ENCODE measurements around the gene DEFB121.
"Not testable (repeated sequence)": the region's sequence is repeated elsewhere in the genome, so short reads cannot be mapped to it uniquely, and the experiment has no call there.

The DEFB121 gene, protein sequence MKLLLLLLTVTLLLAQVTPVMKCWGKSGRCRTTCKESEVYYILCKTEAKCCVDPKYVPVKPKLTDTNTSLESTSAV

DNA sequence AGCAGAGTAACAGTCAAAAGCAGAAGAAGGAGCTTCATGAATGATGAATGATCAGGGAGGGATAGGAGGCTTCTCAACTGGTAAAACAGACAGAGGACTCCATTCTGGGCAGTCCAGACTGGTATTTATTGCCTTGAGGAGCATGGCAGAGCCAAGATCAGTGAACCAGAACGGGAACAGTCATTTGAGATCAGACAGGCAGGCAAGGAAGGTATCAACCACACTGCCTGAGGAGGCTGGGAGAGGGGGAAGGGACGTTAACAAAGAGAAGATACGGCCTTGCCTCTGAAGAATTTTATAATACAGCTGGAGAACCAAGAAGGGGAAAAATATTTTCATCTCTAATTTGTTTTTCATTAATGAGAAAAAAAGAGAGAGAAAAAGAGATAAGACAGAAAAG is at the start of gene DEFB121:
Gene DEFB121, minus strand, starts transcription at position 101 of the 400 bp plus-strand sequence. Its CDS starts 63 bp downstream, at position 38.
- DNase-seq (ENCODE audit: extremely low read depth in 1 of 2, low read depth in 1 of 2): no peak

DNA sequence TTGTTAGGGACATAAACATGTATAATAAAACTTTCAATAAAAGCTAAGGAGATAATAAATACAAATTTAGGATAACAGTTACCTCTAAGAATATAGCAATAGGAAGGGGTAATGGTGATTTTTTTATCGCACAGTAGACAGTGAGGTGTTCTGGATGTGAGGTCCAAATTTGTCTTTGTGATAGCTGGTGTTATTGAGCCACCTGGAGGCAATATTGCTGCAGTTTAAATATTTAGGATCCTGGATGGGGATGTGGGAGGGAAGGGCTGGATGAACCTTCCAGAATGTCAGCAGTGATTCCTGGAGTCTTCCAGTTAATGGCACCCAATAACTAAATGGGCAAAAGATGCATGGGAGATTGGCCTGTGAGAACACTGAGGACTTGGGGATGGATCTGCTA is 48.3 kb upstream of the DEFB121 start:
- no peak for DNase-seq (ENCODE audit: extremely low read depth in 1 of 2, low read depth in 1 of 2)

DNA sequence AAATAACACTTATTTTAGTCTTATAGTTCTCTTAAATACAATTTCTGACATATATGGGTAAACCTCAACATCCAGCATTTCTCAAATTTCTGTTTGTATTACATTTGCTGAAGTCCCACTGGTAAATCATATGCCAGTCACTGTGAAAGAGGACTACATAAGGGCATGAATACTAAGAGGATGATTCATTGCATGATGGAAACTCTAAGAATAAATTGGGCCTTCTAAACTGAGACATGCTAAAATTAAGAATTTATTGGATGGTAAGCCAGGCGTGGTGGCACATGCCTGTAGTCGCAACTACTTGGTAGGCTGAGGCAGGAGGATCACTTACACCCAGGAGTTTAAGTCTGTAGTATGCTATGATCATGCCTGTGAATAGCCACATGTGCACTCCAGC is 46.6 kb upstream of the DEFB121 start:
- no peak for DNase-seq (ENCODE audit: extremely low read depth in 1 of 2, low read depth in 1 of 2)

DNA sequence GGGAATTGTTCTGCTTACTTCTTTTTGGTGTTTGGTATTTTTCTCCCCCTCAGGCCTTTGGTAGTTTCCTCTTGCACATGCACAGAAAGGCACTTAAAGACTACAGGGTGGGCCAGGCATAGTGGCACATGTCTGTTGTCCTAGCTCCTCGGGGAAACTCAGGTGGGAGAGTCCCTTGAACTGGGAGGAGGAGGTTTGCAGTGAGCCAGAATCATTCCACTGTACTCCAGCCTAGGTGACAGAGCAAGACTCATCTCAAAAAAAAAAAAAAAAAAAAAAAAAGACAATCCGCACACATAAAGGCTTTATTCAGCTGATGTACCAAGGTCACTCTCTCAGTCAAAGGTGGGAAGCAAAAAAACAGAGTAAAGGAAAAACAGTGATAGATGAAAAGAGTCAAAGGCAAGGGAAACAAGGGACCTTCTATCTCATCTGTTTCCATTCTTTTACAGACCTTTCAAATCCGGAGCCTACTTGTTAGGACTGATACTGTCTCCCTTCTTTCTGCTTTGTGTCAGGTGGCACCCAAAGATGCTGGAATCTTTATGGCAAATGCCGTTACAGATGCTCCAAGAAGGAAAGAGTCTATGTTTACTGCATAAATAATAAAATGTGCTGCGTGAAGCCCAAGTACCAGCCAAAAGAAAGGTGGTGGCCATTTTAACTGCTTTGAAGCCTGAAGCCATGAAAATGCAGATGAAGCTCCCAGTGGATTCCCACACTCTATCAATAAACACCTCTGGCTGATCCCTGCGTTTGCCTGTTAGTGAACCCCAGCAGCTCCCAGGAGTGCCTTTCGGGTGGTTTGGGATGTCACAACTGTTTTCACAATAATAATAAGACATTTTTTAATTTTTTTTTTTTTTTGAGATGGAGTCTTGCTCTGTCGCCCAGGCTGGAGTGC is 43.7 kb upstream of the DEFB121 start:
- DNase-seq (ENCODE audit: extremely low read depth in 1 of 2, low read depth in 1 of 2): no peak

DNA sequence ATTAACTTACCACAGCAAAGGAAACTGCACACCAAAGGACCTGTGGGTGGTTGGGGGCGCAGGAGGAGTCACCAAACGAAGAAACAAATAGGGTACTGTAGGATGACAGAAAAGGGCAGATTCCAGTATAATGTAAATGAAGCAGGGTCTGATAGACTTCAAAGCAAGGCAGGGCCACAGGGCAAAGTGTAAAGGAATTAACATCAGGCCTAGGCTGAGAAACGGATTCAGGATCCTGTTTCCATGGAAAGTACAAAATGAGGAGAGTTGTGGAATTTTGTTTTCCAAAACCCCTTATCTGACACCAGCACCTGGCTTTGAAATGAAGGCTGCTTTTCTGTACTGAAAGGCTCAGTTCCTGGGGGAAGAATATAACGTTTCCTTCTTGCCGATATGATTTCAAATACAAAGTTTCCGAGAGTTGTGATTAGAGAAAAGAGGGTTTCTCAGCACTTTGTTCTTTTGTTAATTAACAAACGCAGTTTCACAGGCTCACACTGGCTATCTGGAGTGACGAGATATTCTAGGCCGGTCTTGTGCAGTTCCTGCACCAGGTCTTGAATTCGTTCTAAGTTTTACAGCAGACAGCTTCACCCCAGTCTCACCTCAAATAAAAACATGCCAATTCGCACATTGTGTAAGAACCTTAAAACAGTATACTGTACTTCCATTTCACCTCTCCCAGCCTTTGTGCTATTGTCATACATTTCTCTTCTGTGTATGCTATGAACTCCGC is 40.2 kb upstream of the DEFB121 start:
- DNase-seq (ENCODE audit: extremely low read depth in 1 of 2, low read depth in 1 of 2): no peak

DNA sequence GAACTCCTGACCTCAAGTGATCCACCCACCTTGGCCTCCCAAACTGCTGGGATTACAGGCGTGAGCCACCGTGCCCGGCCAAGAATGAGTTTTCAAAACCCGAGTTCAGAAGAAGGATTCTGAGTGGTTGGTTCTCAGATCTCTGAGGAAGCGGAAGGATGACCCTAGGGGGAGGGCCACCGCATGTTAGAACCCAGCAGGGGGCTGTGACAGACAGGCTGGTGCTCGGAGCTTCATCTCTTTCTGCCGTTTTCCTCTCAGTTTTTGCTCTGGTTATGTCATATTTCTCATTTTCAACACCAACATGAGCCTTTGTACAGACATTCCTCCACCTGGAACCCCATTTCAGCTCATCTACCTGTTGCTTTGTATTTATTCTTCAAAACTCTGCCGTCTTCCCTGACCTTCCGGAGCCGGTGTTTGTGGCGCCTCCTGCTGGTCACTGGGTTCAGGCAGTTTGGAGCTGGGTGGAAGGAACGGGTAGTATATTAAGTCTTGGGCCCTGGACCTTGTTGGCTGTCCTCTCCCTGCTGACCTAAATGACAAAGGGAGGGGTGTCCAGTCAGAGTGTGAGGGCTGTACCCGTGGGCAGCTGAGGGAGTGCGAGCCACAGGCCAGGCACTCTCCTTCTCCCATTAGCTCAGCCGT is 34.1 kb upstream of the DEFB121 start, which contains the start of gene DEFB123:
Gene DEFB123, plus strand, starts transcription at position 621 of the 648 bp plus-strand sequence. CDS start 67 bp downstream, outside the sequence.
- no peak for DNase-seq (ENCODE audit: extremely low read depth in 1 of 2, low read depth in 1 of 2)

DNA sequence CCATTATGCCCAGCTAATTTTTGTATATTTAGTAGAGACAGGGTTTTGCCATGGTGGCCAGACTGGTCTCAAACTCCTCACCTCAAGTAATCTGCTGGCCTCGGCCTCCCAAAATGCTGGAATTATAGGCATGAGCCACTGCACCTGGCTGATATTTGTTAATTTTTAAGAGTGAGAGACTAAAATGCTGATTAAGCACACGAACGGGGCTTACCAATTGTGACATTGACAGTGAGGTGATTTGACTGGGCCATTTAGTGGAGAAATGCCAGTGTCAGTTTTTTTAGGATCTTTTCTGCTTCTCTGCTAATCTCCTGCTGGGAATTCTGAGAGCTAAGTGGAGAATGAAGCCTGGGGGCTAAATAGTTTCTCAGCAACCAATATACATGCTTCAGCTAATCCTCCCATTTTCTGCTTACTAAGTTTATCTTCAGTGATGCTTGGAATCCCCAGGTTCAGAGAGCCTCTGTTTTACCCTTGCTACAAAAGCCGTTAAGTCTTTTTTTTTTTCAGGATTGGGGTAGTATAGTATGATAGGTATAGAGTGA is 24.6 kb upstream of the DEFB121 start:
- DNase-seq (ENCODE audit: extremely low read depth in 1 of 2, low read depth in 1 of 2): no peak

DNA sequence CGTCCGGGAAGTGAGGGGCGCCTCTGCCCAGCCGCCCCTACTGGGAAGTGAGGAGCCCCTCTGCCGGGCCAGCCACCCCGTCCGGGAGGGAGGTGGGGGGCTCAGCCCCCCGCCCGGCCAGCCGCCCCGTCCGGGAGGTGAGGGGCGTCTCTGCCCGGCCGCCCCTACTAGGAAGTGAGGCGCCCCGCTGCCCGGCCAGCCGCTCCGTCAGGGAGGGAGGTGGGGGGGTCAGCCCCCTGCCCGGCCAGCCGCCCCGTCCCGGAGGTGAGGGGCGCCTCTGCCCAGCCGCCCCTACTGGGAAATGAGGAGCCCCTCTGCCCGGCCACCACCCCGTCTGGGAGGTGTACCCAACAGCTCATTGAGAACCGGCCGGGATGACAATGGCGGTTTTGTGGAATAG is 21.6 kb upstream of the DEFB121 start:
- DNase-seq (ENCODE audit: extremely low read depth in 1 of 2, low read depth in 1 of 2): not testable (repeated sequence)

DNA sequence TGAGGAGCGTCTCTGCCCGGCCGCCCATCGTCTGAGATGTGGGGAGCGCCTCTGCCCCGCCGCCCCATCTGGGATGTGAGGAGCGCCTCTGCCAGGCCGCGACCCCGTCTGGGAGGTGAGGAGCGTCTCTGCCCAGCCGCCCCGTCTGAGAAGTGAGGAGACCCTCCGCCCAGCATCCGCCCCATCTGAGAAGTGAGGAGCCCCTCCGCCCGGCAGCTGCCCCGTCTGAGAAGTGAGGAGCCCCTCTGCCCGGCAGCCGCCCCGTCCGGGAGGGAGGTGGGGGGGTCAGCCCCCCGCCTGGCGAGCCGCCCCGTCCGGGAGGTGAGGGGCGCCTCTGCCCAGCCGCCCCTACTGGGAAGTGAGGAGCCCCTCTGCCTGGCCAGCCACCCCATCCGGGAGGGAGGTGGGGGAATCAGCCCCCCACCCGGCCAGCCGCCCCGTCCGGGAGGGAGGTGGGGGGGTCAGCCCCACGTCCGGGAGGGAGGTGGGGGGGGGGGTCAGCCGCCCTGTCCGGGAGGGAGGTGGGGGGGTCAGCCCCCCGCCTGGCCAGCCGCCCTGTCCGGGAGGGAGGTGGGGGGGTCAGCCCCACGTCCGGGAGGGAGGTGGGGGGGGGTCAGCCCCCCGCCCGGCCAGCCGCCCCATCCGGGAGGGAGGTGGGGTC is 21.0 kb upstream of the DEFB121 start:
- not testable (repeated sequence) for DNase-seq (ENCODE audit: extremely low read depth in 1 of 2, low read depth in 1 of 2)

DNA sequence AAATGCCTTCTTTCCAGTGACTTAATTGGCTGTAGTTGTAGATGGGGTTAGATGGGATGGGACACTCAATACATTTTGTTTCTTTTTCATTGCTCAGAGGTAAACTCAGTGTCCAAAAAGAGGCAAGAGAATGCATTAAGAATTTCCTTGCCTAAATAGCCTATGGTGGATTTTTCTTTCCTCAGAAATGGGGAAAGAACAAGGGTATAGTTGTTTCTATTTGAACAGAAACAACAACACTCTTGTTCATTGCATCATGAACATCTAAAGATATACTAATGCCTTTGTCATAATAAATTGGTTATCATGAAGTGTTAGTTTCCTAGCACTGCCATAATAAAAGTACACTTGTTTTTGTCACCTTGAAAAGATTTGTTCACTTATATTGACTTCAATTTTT is 19.8 kb upstream of the DEFB121 start:
- no peak for DNase-seq (ENCODE audit: extremely low read depth in 1 of 2, low read depth in 1 of 2)

DNA sequence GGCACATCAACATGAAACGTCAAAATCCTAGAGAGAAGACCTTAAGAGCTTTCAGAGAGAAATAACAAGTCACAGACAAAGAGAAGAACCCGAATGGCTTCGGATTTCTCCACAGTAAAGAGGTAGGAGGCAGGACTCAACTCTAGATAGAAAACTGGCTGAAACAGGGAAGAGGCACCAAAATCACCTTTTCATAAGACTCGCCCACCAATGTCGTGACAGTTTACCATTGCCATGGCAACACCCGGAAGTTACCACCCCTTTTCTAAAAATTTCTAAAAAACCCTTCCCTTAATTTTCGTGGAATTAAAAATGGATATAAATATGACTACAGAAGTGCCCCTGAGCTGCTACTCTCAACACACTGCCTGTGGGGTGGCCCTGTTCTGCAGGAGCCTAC is 12.3 kb upstream of the DEFB121 start:
- no peak for DNase-seq (ENCODE audit: extremely low read depth in 1 of 2, low read depth in 1 of 2)

DNA sequence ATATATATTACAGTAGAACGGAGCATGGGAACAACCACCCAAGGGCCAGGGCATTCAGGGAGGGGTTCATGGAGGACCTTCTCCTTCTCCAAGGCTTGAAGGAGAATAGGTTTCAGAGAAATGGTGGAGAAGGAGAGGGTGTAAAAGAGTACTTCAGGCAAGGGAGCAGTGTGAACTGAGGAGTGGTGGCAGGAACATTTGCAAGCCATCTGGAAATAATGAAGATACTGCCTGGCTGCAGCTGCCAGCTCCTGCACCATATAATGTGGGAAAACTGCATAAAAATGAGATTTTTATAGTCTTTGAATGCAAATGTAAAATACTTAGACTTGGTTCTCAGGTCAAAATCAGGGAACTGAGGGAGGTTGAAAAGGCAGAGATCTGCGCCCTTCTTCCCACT is 9.6 kb upstream of the DEFB121 start:
- no peak for DNase-seq (ENCODE audit: extremely low read depth in 1 of 2, low read depth in 1 of 2)

DNA sequence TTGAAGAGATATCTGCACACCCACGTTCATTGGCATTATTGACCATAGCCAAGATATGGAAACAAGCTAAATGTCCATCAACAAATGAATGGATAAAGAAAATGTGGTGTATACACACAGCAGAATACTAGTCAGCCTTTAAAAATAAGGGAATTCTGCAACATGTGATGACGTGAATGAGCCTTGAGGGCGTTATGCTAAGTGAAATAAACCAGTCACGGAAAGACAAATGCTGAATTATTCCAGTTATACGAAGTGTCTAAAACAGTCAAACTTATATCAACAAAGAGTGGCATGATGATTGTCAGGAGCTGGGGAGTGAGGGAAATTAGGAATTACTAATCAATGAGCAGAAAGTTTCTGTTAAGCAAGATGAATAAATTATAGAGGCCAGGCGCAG is 8.4 kb upstream of the DEFB121 start:
- DNase-seq (ENCODE audit: extremely low read depth in 1 of 2, low read depth in 1 of 2): no peak

DNA sequence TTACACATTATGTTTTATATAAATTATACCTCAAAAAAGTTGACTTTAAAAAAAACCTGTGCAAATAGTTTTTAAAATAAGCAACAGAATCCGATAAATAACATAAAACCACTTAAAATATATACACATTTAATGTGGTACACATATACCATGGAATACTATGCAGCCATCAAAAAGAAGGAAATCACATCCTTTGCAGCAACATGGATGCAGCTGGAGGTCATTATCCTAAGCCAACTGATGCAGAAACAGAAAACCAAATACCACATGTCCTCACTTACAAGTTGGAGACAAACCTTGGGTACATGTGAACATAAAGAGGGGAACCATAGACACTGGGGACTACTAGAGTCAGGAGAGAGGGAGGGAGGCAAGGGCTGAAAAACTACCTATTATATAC is 4.0 kb upstream of the DEFB121 start:
- DNase-seq (ENCODE audit: extremely low read depth in 1 of 2, low read depth in 1 of 2): no peak

DNA sequence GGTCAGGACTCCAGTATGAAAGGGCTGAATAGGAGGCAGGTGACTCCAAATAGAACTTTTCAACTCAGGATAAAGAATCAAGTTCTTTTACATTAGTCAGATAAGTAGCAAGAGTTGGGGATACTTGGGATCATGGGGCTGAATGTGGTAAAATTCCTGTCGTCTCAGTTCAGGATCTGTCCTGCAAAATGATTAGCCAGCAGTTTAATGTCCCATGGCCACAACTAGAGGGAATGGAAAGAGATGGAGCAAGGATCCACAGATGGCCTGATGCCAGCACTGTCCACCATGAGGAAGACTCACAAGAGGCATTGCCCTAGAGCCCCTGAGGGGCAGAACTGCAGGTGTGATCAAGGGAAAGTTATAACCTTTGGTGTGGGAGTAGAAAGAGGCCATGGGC is 2.1 kb downstream of the DEFB121 start:
- DNase-seq (ENCODE audit: extremely low read depth in 1 of 2, low read depth in 1 of 2): no peak

DNA sequence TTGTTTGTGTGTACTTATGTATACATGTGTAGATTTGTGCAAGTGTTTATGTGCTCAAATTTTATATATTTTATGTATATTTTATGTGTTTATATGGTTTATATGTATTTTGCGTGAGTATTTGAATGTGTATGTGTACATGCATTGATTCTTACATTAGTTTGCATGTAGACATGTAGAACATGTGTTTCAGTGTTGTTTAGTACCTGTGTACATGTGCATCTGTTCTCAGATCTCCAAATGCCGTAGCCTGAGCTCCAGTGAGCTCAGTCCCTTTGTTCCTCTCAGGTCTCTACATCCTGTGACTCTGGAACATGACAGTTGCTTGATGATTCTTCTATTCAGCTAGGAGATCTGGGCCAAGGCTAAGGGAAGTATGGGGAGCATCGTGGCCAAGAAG is 11.1 kb downstream of the DEFB121 start:
- DNase-seq (ENCODE audit: extremely low read depth in 1 of 2, low read depth in 1 of 2): no peak

DNA sequence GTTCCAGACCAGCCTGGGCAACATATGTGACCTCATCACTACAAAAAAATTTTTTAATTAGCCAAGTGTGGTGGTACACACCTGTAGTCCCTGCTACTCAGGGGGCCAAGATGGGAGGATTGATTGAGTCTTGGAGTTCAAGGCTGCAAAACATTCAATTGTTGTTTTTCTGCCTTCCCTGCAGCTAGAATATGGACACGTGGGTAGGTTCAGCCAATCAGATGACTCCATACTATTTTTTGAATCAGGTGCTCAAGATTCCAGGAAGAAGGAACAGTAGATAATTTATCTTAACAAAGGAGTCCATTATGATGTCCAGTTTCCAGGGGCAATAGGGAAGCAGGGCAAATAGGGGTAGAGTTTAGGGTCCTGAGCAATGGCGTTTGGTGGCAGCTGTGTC is 13.2 kb downstream of the DEFB121 start:
- DNase-seq (ENCODE audit: extremely low read depth in 1 of 2, low read depth in 1 of 2): no peak

DNA sequence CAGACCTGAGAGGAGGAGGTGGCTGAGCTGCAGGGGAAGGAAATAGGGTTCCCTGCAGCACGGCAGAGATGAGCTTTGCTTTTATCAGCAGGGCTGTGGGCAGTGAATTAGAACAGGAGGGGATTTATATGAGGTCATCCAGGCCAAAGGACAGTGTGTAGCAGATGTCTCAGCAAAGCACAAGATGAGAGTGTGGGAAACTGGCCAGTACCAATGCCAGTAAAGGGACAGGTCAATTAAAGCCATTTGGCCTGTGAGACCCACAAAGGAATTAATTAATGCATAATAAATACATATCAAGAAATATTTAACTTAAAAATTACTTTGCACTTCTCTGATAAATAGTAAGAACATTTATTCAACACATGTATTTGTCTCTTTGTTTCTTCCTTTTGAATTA is 15.5 kb downstream of the DEFB121 start, which contains the start of gene DEFB119:
Gene DEFB119, minus strand, starts transcription at position 101 of the 400 bp plus-strand sequence. CDS start 107 bp downstream, outside the sequence.
- DNase-seq (ENCODE audit: extremely low read depth in 1 of 2, low read depth in 1 of 2): no peak

DNA sequence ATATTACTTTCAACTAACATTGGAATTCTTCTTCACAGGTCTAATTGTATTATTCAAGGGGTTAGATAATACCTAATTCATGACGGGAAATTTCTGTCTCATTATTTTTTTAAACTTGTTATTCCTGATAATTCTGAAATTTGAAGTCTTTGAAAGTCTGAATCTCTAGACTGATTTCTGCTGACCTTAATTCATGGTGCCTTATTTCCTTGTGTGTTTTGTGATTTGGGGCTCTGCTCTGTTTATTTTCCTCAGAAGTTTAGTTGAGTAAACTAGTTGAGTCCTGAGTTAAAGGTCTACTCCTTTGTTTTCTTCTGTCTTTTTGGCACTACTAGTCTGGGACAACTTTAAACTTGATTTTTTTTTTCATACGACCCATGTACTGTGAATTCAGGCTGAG is 31.7 kb downstream of the DEFB121 start:
- DNase-seq (ENCODE audit: extremely low read depth in 1 of 2, low read depth in 1 of 2): no peak

DNA sequence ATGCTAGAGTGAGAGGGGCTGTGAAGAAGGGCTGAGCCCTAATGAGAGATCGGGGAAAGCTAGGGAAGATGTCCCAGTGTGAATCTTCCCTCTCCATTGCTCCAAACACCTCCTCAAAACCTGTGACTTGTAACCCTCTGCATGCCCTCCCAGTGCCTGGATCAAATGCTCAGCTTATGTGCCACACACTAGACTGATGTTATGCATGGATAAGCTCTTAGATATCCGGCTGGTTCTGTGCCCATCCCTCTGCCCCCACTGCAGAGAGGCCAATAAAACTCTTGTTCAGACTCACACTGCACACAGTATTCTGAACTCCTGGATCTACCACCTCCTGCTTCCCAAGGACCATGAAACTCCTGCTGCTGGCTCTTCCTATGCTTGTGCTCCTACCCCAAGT is 37.7 kb downstream of the DEFB121 start, which contains the start of gene DEFB118:
Gene DEFB118, plus strand, starts transcription at position 301 of the 400 bp plus-strand sequence. Its CDS starts 50 bp downstream, at position 351.
- DNase-seq (ENCODE audit: extremely low read depth in 1 of 2, low read depth in 1 of 2): no peak

Measured in stimulated activated CD8-positive, alpha-beta memory T cell treated with anti-CD3 and anti-CD28 coated beads, Interleukin-7, amount 100 ng/mL, for 48 hours (primary cell).